ENCODE measurements around the gene EP400.

The EP400 gene

GRCh38 chr12:132014915-132015280 is 65.2 kb downstream of the EP400 start:
- TF ChIP-seq EZH2phosphoT487 (IDR thresholded peaks at IDR 0.05; ENCODE audit: borderline replicate concordance, low read length) (no peak), CTCF (IDR thresholded peaks at IDR 0.05; ENCODE audit: low read depth, low read length, poor library complexity, severe bottlenecking) (no peak)
- no peaks in the 10 kb centered on the region for H3K79me2 ChIP-seq (ENCODE audit: control insufficient read depth, low read length)
- H3F3A ChIP-seq (ENCODE audit: control insufficient read depth, insufficient read depth): no peaks in the 10 kb centered on the region
- no peaks in the 10 kb centered on the region for H3K9me2 ChIP-seq (replicated peaks; ENCODE audit: control insufficient read depth, low read length)
- H3K36me3 ChIP-seq (ENCODE audit: control insufficient read depth, low read length): peaks cover 84% of the 10 kb centered on the region
- H3K27ac ChIP-seq (ENCODE audit: low read depth, low read length): no peak overlapping the region
- no peak overlapping the region for H3K4me3 ChIP-seq (ENCODE audit: low read length)
- no peaks in the 10 kb centered on the region for H3K4me1 ChIP-seq (ENCODE audit: control insufficient read depth, low read length)
- no peaks in the 10 kb centered on the region for H4K20me1 ChIP-seq (ENCODE audit: control insufficient read depth, insufficient read depth, low read depth, low read length)
- no peak overlapping the region for H3K4me2 ChIP-seq (ENCODE audit: low read length)
- no peaks in the 10 kb centered on the region for H3K9me3 ChIP-seq (ENCODE audit: control insufficient read depth, insufficient read depth, low read length)
- H3K27me3 ChIP-seq (ENCODE audit: control insufficient read depth, low read length): no peaks in the 10 kb centered on the region

GRCh38 chr12:132015686-132016430 is 66.1 kb downstream of the EP400 start:
- Histone ChIP-seq H3K4me1 (ENCODE audit: control insufficient read depth, low read length) (no peaks in the 10 kb centered on the region), H3F3A (ENCODE audit: control insufficient read depth, insufficient read depth) (no peaks in the 10 kb centered on the region), H3K9me2 (replicated peaks; ENCODE audit: control insufficient read depth, low read length) (no peaks in the 10 kb centered on the region), H3K4me3 (ENCODE audit: low read length) (no peak overlapping the region), H4K20me1 (ENCODE audit: control insufficient read depth, insufficient read depth, low read depth, low read length) (no peaks in the 10 kb centered on the region), H3K36me3 (ENCODE audit: control insufficient read depth, low read length) (peaks cover 92% of the 10 kb centered on the region), H3K27me3 (ENCODE audit: control insufficient read depth, low read length) (no peaks in the 10 kb centered on the region), H3K4me2 (ENCODE audit: low read length) (no peak overlapping the region), H3K27ac (ENCODE audit: low read depth, low read length) (no peak overlapping the region), H3K79me2 (ENCODE audit: control insufficient read depth, low read length) (no peaks in the 10 kb centered on the region), H3K9me3 (ENCODE audit: control insufficient read depth, insufficient read depth, low read length) (no peaks in the 10 kb centered on the region)
- no peak for TF ChIP-seq CTCF (IDR thresholded peaks at IDR 0.05; ENCODE audit: low read depth, low read length, poor library complexity, severe bottlenecking)
- TF ChIP-seq EZH2phosphoT487 (IDR thresholded peaks at IDR 0.05; ENCODE audit: borderline replicate concordance, low read length): no peak

- H3K27me3 ChIP-seq (ENCODE audit: control insufficient read depth, low read length): no peaks in the 10 kb centered on the region
- H3K27ac ChIP-seq (ENCODE audit: low read depth, low read length): no peak overlapping the region
- H3K9me2 ChIP-seq (replicated peaks; ENCODE audit: control insufficient read depth, low read length): no peaks in the 10 kb centered on the region
- no peaks in the 10 kb centered on the region for H3K4me1 ChIP-seq (ENCODE audit: control insufficient read depth, low read length)
- H3K36me3 ChIP-seq (ENCODE audit: control insufficient read depth, low read length): peaks cover 80% of the 10 kb centered on the region
- no peaks in the 10 kb centered on the region for H3K79me2 ChIP-seq (ENCODE audit: control insufficient read depth, low read length)
- no peaks in the 10 kb centered on the region for H3K9me3 ChIP-seq (ENCODE audit: control insufficient read depth, insufficient read depth, low read length)
- no peak overlapping the region for H3K4me2 ChIP-seq (ENCODE audit: low read length)
- H4K20me1 ChIP-seq (ENCODE audit: control insufficient read depth, insufficient read depth, low read depth, low read length): no peaks in the 10 kb centered on the region
- H3F3A ChIP-seq (ENCODE audit: control insufficient read depth, insufficient read depth): no peaks in the 10 kb centered on the region
- H3K4me3 ChIP-seq (ENCODE audit: low read length): no peak overlapping the region
- no peak for TF ChIP-seq EZH2phosphoT487 (IDR thresholded peaks at IDR 0.05; ENCODE audit: borderline replicate concordance, low read length)
- no peak for TF ChIP-seq CTCF (IDR thresholded peaks at IDR 0.05; ENCODE audit: low read depth, low read length, poor library complexity, severe bottlenecking)
These were observed 68.6 kb downstream of the EP400 start for GRCh38 chr12:132018193-132018916.
